ENCODE results near the gene CHST1. TPM values are rescaled to one million over a fixed set of nuclear protein-coding genes. Genes with fewer than 3 reads are reported as not detected.

Gene CHST1
- total RNA-seq, 2 experiments from 2014 or later, result 0.11 to 0.12 TPM

DNA sequence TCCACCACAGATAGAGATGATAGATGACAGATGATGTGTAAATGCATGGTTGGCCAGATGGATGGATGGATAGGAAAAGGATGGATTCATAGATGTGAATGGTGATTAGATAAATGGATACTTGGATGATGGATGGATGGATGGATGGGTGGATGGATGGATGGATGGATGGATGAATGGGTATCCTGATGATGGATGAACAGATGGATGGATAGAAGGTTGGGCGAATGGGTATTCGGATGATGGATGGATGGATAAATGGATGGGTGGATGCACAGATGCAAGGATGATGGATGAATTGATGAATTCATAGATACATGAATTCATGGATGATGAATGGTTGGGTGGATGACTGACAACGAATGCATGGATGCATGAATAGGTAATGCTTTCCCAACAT lies 56.1 kb downstream of the CHST1 start:
- ChIA-PET POLR2A (no interaction called here), CTCF (no interaction called here)
- intact Hi-C loops (cut with DNase I, micrococcal nuclease), result no loop called here
- Mint-ChIP-seq H3K4me3 (no peak overlapping the region), H3K4me1 (no peaks in the 10 kb centered on the region), H3K27ac (no peak overlapping the region), H3K9me3 (ENCODE audit: low read depth) (no peaks in the 10 kb centered on the region), H3K36me3 (ENCODE audit: low read depth) (no peaks in the 10 kb centered on the region), H3K27me3 (peaks cover 28% of the 10 kb centered on the region)
- DNase-seq, result no peak
- no peak for ATAC-seq

DNA sequence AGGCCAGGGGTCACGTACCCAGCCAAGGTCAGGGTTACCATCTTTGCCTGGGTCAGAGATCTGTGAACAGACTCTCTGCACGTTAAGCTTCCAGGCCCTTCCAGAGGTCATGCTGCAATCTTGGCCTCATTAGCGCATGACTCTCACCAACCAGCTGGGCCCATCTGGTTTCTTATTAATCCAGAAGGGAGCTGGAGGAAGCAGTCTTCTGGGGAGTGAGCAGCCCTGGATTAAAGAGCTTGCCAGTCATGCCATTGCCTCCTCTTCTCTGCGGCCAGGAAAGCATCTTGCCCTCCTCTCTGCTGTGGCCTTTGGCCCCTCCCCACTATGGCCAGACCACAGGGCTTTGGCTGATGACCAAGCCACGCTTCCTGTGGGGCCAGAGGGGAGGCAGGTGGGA lies 57.4 kb downstream of the CHST1 start:
- no peak for ATAC-seq
- CTCF ChIA-PET, result interaction anchor here (0.6 kb wide), 1 partner anchor 33 kb away, joined by 3 read pairs; no protein-coding TSS in a partner anchor
- no peaks in the 10 kb centered on the region for H3K4me1 Mint-ChIP-seq
- no peaks in the 10 kb centered on the region for H3K9me3 Mint-ChIP-seq (ENCODE audit: low read depth)
- no peak for DNase-seq
- H3K4me3 Mint-ChIP-seq, result no peak overlapping the region
- no peak overlapping the region for H3K27ac Mint-ChIP-seq
- intact Hi-C loops (cut with DNase I, micrococcal nuclease), result no loop called here
- POLR2A ChIA-PET, result no interaction called here
- no peaks in the 10 kb centered on the region for H3K36me3 Mint-ChIP-seq (ENCODE audit: low read depth)
- H3K27me3 Mint-ChIP-seq, result peaks cover 34% of the 10 kb centered on the region

DNA sequence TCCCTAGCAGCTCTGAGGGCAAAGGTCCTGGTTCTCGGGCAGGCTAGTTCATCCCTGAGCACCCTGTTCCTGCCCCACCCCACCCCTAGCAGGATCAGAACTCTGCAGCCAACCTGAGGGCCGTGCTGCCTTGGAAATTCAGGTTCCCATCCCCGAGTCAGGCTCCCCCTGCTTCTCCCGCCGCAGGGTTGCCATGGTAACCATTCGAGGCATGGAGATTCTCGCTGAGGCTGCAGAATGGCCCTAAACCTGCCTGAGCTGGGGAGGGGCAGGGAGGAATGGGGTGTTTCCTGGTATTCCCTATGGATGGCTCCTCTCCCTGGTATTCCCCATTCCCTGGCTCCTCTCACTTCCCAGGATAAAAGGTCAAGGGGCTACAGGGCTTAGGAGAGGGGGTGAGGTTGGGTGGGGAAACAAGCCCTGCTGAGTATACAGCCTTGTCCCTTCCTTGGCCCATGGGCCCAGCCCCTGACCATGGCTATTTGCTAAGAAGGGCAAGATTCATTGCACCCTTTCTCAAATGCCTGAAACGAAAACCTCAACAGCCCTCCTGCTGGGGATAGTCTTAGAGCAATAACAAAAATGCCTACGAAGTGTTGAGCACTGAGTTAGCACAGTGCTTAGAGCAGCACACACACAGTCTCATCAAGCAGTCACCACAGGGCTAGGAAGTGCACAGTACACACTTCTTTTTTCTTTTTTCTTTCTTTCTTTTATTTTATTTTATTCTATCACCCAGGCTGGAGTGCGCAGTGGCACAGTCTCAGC lies 58.7 kb downstream of the CHST1 start:
- H3K36me3 Mint-ChIP-seq (ENCODE audit: low read depth), result no peaks in the 10 kb centered on the region
- no peak overlapping the region for H3K27ac Mint-ChIP-seq
- intact Hi-C loops (cut with DNase I, micrococcal nuclease), result no loop called here
- H3K27me3 Mint-ChIP-seq, result peaks cover 34% of the 10 kb centered on the region
- POLR2A ChIA-PET, result no interaction called here
- no peak overlapping the region for H3K4me3 Mint-ChIP-seq
- H3K4me1 Mint-ChIP-seq, result no peaks in the 10 kb centered on the region
- DNase-seq (peak; percentile 12), ATAC-seq (no peak)
- CTCF ChIA-PET, result no interaction called here
- no peaks in the 10 kb centered on the region for H3K9me3 Mint-ChIP-seq (ENCODE audit: low read depth)

DNA sequence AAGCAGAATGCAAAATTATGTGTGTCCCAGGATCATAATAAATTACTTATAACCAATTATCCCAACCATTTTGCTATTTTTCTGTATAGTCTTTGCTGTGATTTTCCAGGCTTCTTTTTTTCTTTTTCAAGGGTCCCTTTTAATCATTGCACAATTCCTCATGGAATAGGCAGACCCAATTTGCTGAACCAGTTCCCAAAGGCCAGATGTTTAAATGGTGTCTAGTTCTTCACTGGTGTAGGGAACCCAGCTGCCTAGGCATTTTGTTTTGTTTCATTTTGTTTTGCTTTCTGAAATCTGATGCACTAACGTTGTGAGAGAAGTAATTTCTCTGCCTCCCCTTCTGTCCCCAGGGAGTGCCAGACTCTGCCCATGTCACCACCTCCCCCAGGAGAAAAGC lies 60.4 kb downstream of the CHST1 start:
- Mint-ChIP-seq H3K4me3 (no peak overlapping the region), H3K4me1 (no peaks in the 10 kb centered on the region), H3K27ac (no peak overlapping the region), H3K9me3 (ENCODE audit: low read depth) (no peaks in the 10 kb centered on the region), H3K36me3 (ENCODE audit: low read depth) (no peaks in the 10 kb centered on the region), H3K27me3 (peaks cover 35% of the 10 kb centered on the region)
- POLR2A ChIA-PET, result no interaction called here
- no peak for DNase-seq
- CTCF ChIA-PET, result interaction anchor here (0.6 kb wide), 1 partner anchor 66 kb away, joined by 3 read pairs; no protein-coding TSS in a partner anchor
- no peak for ATAC-seq
- intact Hi-C loops (cut with DNase I, micrococcal nuclease), result no loop called here

DNA sequence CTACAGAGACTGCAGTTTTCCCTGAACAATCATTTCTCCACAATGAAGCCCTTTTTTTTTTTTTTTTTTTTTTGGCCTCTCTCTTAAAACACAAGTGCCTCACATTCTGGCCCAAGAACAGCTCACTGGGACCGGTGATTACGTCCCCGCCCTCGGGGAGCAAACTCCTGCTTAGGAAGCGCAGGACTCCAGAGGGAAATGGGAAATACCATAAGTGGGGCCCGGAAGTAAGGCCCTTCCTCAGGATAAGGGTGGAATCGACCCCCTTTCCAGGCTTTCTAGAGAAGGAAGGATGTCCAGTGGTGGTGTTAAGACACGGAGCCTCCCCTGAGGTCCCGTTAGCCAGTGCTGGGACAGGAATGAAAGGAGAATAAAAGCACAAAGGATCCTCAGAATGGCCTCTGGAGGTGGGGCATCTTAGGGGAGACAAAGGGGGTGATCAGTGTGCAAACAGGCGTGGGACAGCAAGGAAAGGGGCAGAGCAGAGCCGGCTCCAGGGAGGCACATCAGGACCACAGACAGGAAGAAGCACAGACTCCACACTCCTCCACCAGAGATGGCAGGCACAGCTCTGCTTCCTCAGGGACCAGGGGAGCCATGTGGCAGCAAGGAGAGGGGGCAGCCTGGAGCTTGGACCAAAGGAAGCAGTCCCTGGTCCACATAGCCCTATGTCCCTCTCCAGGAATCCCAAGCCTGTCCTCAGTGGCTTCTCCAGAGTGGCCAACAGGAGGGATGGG lies 61.3 kb downstream of the CHST1 start:
- H3K27me3 Mint-ChIP-seq, result peaks cover 30% of the 10 kb centered on the region
- no peaks in the 10 kb centered on the region for H3K4me1 Mint-ChIP-seq
- ATAC-seq, result no peak
- intact Hi-C loops (cut with DNase I, micrococcal nuclease), result no loop called here
- no peaks in the 10 kb centered on the region for H3K36me3 Mint-ChIP-seq (ENCODE audit: low read depth)
- ChIA-PET CTCF (interaction anchor here (0.6 to 0.8 kb wide), 2 partner anchors 42 to 126 kb away, joined by 3 to 4 read pairs; no protein-coding TSS in a partner anchor), POLR2A (no interaction called here)
- H3K27ac Mint-ChIP-seq, result no peak overlapping the region
- H3K4me3 Mint-ChIP-seq, result no peak overlapping the region
- DNase-seq, result no peak
- H3K9me3 Mint-ChIP-seq (ENCODE audit: low read depth), result no peaks in the 10 kb centered on the region

DNA sequence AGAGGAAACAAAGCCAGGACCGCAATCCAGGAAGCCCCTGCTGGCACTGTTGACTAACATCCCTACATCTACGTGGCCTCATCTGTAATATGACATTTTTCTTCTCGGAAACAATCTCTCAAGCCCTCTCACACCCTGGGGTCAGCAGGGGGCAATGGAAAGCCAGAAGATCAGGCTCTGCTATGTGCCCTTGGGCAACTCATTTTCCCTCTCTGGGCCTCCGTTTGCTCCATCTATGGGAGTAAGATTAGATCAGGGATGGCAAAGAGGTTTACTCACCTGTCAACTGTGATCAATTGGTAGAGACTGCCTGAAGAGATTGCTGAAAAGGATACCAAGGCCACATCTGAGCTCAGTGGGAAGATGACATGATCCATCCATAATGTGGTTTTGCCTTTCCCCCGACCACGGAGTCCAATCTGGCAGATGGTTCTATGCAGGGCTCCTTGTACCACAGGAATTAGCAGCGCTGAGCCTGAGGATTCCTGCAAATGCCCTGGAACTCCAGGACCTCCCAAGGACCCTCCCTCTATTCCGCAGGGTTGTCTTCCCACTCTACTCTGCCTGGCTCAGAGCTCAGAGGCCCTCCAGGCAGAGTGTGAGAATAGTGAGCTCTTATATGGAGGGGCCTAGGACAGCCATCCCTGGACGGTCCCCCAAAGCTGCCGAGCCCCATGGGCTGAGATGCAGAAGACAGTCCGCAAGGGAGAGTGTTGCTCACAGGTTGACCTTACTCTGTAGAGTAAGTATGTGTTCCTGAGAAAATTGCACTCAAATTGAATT lies 66.1 kb downstream of the CHST1 start:
- Mint-ChIP-seq H3K27me3 (peaks cover 20% of the 10 kb centered on the region), H3K4me3 (no peak overlapping the region), H3K27ac (no peak overlapping the region), H3K4me1 (no peaks in the 10 kb centered on the region), H3K36me3 (ENCODE audit: low read depth) (no peaks in the 10 kb centered on the region), H3K9me3 (ENCODE audit: low read depth) (no peaks in the 10 kb centered on the region)
- POLR2A ChIA-PET, result no interaction called here
- DNase-seq (no peak), ATAC-seq (no peak)
- CTCF ChIA-PET, result interaction anchor here (1.2 kb wide), 1 partner anchor 9 kb away, joined by 3 read pairs; no protein-coding TSS in a partner anchor
- intact Hi-C loops (cut with DNase I, micrococcal nuclease), result no loop called here

Small RNA genes lying within 50 kb of the gene (microRNA-seq; reads per million reads assigned to microRNA genes)
- gene MIR7154 (ENCODE audit: borderline replicate concordance), result not detected

Other genes with a start within 250 kb of the CHST1 start
- 1 to 10 TPM; 9.6 to 9.8 TPM for gene SLC35C1, start 139.5 kb upstream of the CHST1 start, total RNA-seq
- 10 to 100 TPM; 13.1 to 14.1 TPM for gene CRY2, start 181.9 kb upstream of the CHST1 start, total RNA-seq
- gene MAPK8IP1, start 220.0 kb upstream of the CHST1 start, total RNA-seq, result under 1 TPM; 0.37 to 0.39 TPM
- gene FREY1, start 241.6 kb upstream of the CHST1 start, total RNA-seq, result 1 to 10 TPM; 1.0 to 1.5 TPM